HCT116 (cell line): Measurements from ENCODE around the gene MXRA8. TPM values are rescaled to one million over a fixed set of nuclear protein-coding genes. Genes with fewer than 3 reads are reported as not detected.

ENCODE experiments used
- ATAC-seq: fragments of 200-7000 bp; cut with Tn5 transposase; 2 replicates; pipeline ENCODE4 v1.9.1; 2020; ENCODE audit warnings: mild to moderate bottlenecking, moderate library complexity
- BruUV-seq: library from RNA; stranded (reverse); fragments of 400-500 nt; replicated peaks from 2 replicates; lab custom pipeline; 2021; lab: Mats Ljungman, UMichigan
- CTCF ChIA-PET: fragments of 300-600 bp; sonication (Branson Sonifier 250); formaldehyde crosslinking; loops from one replicate; lab custom pipeline; 2021; ENCODE audit warnings: antibody characterized with exemption; lab: Charles Lee
- POLR2A ChIA-PET: fragments of 300-600, 350-600 bp; sonication (Branson Sonifier 250); formaldehyde crosslinking; loops from one replicate; lab custom pipeline; 2021; ENCODE audit warnings: antibody characterized with exemption; lab: Charles Lee
- RAD21 ChIA-PET, 2 experiments: fragments of 300-600 bp; sonication (Branson Sonifier 250); formaldehyde crosslinking; loops; one replicate each; lab custom pipeline; 2023; ENCODE audit warnings: low total read pairs in 2 of 2; ENCODE audit not compliant: uncharacterized antibody in 2 of 2, unreplicated experiment in 2 of 2, low non-redundant PET in 1 of 2; lab: Charles Lee
- DNase-seq: peaks from one replicate; pipeline ENCODE4 v3.0.0-alpha.2; 2010; ENCODE audit warnings: low read depth, low spot score
- H2AFZ ChIP-seq: fragments of 200-600 bp; shearing (Covaris generic), sonication (generic); 2 replicates; pipeline ENCODE4 v1.6.1; 2017; ENCODE audit warnings: low read depth, mixed run types, mixed read lengths, antibody characterized with exemption, low read length; ENCODE audit not compliant: poor library complexity, severe bottlenecking
- H3K27ac ChIP-seq: 2 replicates; pipeline ENCODE4 v1.5.1; 2012; ENCODE audit warnings: low read depth, low read length
- H3K27me3 ChIP-seq: fragments of 200-600 bp; sonication (generic); 2 replicates; pipeline ENCODE4 v1.6.1; 2016; ENCODE audit warnings: mixed run types, low read length, mixed read lengths; ENCODE audit not compliant: insufficient read depth
- H3K36me3 ChIP-seq, 2 experiments: fragments of 200-500 bp in 1 of 2; fragments of 200-600 bp in 1 of 2; sonication (Bioruptor generic) in 1 of 2; sonication (generic) in 1 of 2; 2 replicates each; pipeline versions ENCODE4 v1.5.1 to v1.6.1; 2014 to 2016; ENCODE audit warnings: low read length in 2 of 2, inconsistent platforms in 1 of 2, mixed read lengths in 1 of 2, mixed run types in 1 of 2; ENCODE audit not compliant: insufficient read depth in 2 of 2, control insufficient read depth in 1 of 2
- H3K4me1 ChIP-seq, 2 experiments: fragments of 200-600 bp in 1 of 2; sonication (generic) in 1 of 2; 2 replicates each; pipeline versions ENCODE4 v1.5.1 to v1.6.1; 2012 to 2017; ENCODE audit warnings: low read length in 2 of 2, inconsistent platforms in 1 of 2, mild to moderate bottlenecking in 1 of 2, mixed read lengths in 1 of 2, mixed run types in 1 of 2, moderate library complexity in 1 of 2; ENCODE audit not compliant: insufficient read depth in 2 of 2, control insufficient read depth in 1 of 2
- H3K4me2 ChIP-seq: fragments of 200-600 bp; sonication (generic); 2 replicates; pipeline ENCODE4 v1.6.1; 2017; ENCODE audit warnings: mixed run types, low read length, mixed read lengths
- H3K4me3 ChIP-seq, 2 experiments: fragments of 200-600 bp in 1 of 2; sonication (generic) in 1 of 2; replicated peaks in 1 of 2; 2 replicates each; pipeline ENCODE4 v1.5.1; 2011 to 2016; ENCODE audit warnings: low read length in 2 of 2, control low read depth in 1 of 2, low read depth in 1 of 2, mild to moderate bottlenecking in 1 of 2, mixed read lengths in 1 of 2, mixed run types in 1 of 2
- H3K79me2 ChIP-seq: fragments of 200-600 bp; sonication (generic); 2 replicates; pipeline ENCODE4 v1.6.1; 2017; ENCODE audit warnings: mild to moderate bottlenecking, mixed run types, low read length, moderate library complexity, mixed read lengths; ENCODE audit not compliant: insufficient read depth
- H3K9ac ChIP-seq: fragments of 200-600 bp; sonication (generic); 2 replicates; pipeline ENCODE4 v1.6.1; 2016; ENCODE audit warnings: low read length, mixed read lengths
- H3K9me2 ChIP-seq: fragments of 200-600 bp; sonication (generic), shearing (Covaris generic); 2 replicates; pipeline ENCODE4 v1.6.1; 2017; ENCODE audit warnings: mixed run types, mild to moderate bottlenecking, moderate library complexity; ENCODE audit not compliant: insufficient read depth
- H3K9me3 ChIP-seq, 2 experiments: fragments of 200-500 bp in 1 of 2; fragments of 200-600 bp in 1 of 2; sonication (Bioruptor generic) in 1 of 2; sonication (generic) in 1 of 2; 2 replicates each; pipeline ENCODE4 v1.6.1; 2014 to 2017; ENCODE audit warnings: low read length in 2 of 2, mixed read lengths in 2 of 2, inconsistent platforms in 1 of 2, low read depth in 1 of 2, mild to moderate bottlenecking in 1 of 2, mixed run types in 1 of 2, moderate library complexity in 1 of 2; ENCODE audit not compliant: control insufficient read depth in 1 of 2, insufficient read depth in 1 of 2
- H4K20me1 ChIP-seq: fragments of 200-600 bp; sonication (generic), shearing (Covaris generic); 2 replicates; pipeline ENCODE4 v1.6.1; 2017; ENCODE audit warnings: mixed run types, mild to moderate bottlenecking, moderate library complexity; ENCODE audit not compliant: insufficient read depth
- CBX3 ChIP-seq: IDR thresholded peaks from 2 replicates; pipeline ENCODE4 v1.6.1; 2012; ENCODE audit warnings: low read depth
- CEBPB ChIP-seq: IDR thresholded peaks from 2 replicates; pipeline ENCODE4 v1.6.1; 2012; ENCODE audit warnings: low read depth
- CTCF ChIP-seq, 3 experiments: fragments of 200-600 bp in 1 of 3; sonication (generic) in 1 of 3; IDR thresholded peaks in 2 of 3; conservative IDR thresholded peaks in 1 of 3; 2 replicates each; pipeline ENCODE4 v1.5.1; 2012 to 2017; ENCODE audit warnings: low read depth in 2 of 3, low read length in 2 of 3, antibody characterized with exemption in 1 of 3, borderline replicate concordance in 1 of 3, control low read depth in 1 of 3, mild to moderate bottlenecking in 1 of 3, mixed read lengths in 1 of 3, mixed run types in 1 of 3, moderate library complexity in 1 of 3; ENCODE audit not compliant: insufficient read depth in 1 of 3
- EGR1 ChIP-seq: IDR thresholded peaks from 2 replicates; pipeline ENCODE4 v1.6.1; 2012; ENCODE audit warnings: low read depth
- ELF1 ChIP-seq: IDR thresholded peaks from 2 replicates; pipeline ENCODE4 v1.6.1; 2012; ENCODE audit warnings: low read depth, borderline replicate concordance
- FOSL1 ChIP-seq: IDR thresholded peaks from 2 replicates; pipeline ENCODE4 v1.6.1; 2012; ENCODE audit warnings: low read depth
- JUND ChIP-seq: IDR thresholded peaks from 2 replicates; pipeline ENCODE4 v1.6.1; 2012
- POLR2A ChIP-seq: IDR thresholded peaks from 2 replicates; pipeline ENCODE4 v1.7.0; 2011; ENCODE audit warnings: borderline replicate concordance; ENCODE audit not compliant: insufficient read depth, insufficient read length; ENCODE audit errors: extremely low read depth
- REST ChIP-seq: IDR thresholded peaks from 2 replicates; pipeline ENCODE4 v1.6.1; 2012; ENCODE audit warnings: low read depth
- SP1 ChIP-seq: IDR thresholded peaks from 2 replicates; pipeline ENCODE4 v1.6.1; 2012; ENCODE audit warnings: low read depth
- SRF ChIP-seq: IDR thresholded peaks from 2 replicates; pipeline ENCODE4 v1.6.1; 2012; ENCODE audit warnings: low read depth
- TCF7L2 ChIP-seq: IDR thresholded peaks from 2 replicates; pipeline ENCODE4 v1.7.0; 2011; ENCODE audit warnings: borderline replicate concordance, inconsistent platforms; ENCODE audit not compliant: insufficient read depth, insufficient read length; ENCODE audit errors: extremely low read depth
- YY1 ChIP-seq: IDR thresholded peaks from 2 replicates; pipeline ENCODE4 v1.6.1; 2011; ENCODE audit warnings: low read length, low read depth, moderate library complexity, mild to moderate bottlenecking; ENCODE audit not compliant: insufficient replicate concordance; ENCODE audit errors: extremely low read depth
- ZBTB33 ChIP-seq: IDR thresholded peaks from 2 replicates; pipeline ENCODE4 v1.6.1; 2011; ENCODE audit warnings: mild to moderate bottlenecking, low read length, moderate library complexity; ENCODE audit not compliant: insufficient replicate concordance; ENCODE audit errors: extremely low read depth
- ZFX ChIP-seq: fragments of 450-650 bp; IDR thresholded peaks from 2 replicates; pipeline ENCODE4 v1.6.1; 2017
- ZNF274 ChIP-seq: fragments of 200-500 bp; sonication (Bioruptor generic); IDR thresholded peaks from 2 replicates; pipeline ENCODE4 v1.6.1; 2014; ENCODE audit warnings: mild to moderate bottlenecking, low read depth, low read length, inconsistent platforms
- intact Hi-C: fragments of 100-400 bp; cut with micrococcal nuclease; formaldehyde crosslinking; loops from 2 replicates; pipeline ENCODE4 v1.10.0; 2022
- total RNA-seq: library from RNA; stranded (reverse); gene quantifications from one replicate; pipeline ENCODE4 v1.2.1, GENCODE V29; 2021; ENCODE audit not compliant: unreplicated experiment

MXRA8 gene
- total RNA-seq, 1 experiment from 2014 or later, result 0.74 TPM

GRCh38 chr1:1314678-1315335, 43.5 kb downstream of the MXRA8 start:
- no peak overlapping the region for H3K4me3 ChIP-seq
- TF ChIP-seq CBX3 (no peak), FOSL1 (no peak), SRF (no peak), SP1 (no peak), TCF7L2 (no peak), CEBPB (no peak), JUND (no peak), ZNF274 (no peak), EGR1 (no peak), CTCF (IDR thresholded peaks at IDR 0.05 in 2 of 3, conservative IDR thresholded peaks at IDR 0.05 in 1 of 3; ENCODE audit: borderline replicate concordance in 1 of 3, insufficient read depth in 1 of 3, low read depth in 2 of 3, low read length in 2 of 3) (no peak), ELF1 (no peak), YY1 (no peak), ZFX (no peak), REST (no peak), POLR2A (no peak), ZBTB33 (no peak)
- peak overlapping the region; percentile 26; the same call in 1 of the 2 replicates for H3K27ac ChIP-seq
- peaks cover 90% of the 10 kb centered on the region for H3K79me2 ChIP-seq
- peaks cover 9% of the 10 kb centered on the region; the same call in 1 of the 2 replicates for H4K20me1 ChIP-seq
- peaks cover 23 to 48% of the 10 kb centered on the region in 2 experiments for H3K4me1 ChIP-seq
- ChIA-PET CTCF (no interaction called here), POLR2A (no interaction called here), RAD21 (no interaction called here)
- ATAC-seq (no peak), DNase-seq (no peak)
- H3K9ac ChIP-seq, result no peak overlapping the region
- no peaks in the 10 kb centered on the region for H3K9me2 ChIP-seq
- no TSS peak for BruUV-seq
- no peak overlapping the region for H3K4me2 ChIP-seq
- no peaks in the 10 kb centered on the region for H3K9me3 ChIP-seq
- H2AFZ ChIP-seq, result no peak overlapping the region
- intact Hi-C loops, result no loop called here
- H3K27me3 ChIP-seq, result no peaks in the 10 kb centered on the region
- peaks cover 19 to 48% of the 10 kb centered on the region in 2 experiments for H3K36me3 ChIP-seq
